OCI-M2 (cell line): Measurements from ENCODE around the gene COL13A1.

Source experiments
- DNase-seq: peaks from one replicate; lab custom pipeline; 2025; ENCODE audit not compliant: unreplicated experiment; lab: John Stamatoyannopoulos, UW

COL13A1 gene

DNA sequence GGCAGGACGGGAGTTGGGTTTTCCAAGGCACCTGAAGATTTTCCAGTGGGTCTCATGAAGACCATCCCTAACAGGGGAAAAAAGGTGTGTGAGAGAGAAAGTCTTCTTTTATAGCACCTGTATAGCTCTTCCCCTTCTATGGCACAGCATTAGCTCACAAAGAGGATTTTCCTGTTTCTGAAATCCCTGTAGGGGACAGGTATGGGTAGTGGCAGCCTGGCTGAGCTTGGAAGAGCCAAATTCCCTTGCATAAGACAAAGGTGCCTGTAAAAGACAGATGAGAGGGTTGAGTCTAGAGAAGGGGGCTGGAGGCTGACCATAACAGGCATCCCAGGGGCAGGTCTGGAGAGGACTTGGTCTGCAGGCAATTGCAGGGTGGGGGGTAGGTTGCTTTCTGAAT lies 63.7 kb downstream of the COL13A1 start:
- no peak for DNase-seq

DNA sequence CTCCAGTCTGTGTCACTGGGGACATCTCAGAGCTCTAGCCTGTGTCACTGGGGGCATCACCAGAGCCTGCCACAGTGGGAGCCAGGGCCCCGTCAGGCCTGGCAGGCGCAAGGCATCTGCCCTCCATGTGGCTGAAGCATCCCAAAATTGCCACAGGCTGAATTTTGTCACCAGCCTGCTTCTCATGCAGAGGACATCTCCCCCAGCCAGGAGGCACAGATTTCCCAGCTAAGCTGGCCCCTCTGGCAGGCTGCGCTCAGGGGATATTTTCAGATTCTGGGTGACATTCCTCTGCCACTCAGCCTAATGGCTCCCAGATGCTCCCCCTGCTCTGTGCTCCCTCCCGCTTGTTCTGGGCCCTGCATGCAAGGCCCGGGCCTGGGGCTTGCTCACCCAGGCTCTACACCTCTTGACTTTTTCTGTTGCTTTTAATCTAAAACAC lies 64.6 kb downstream of the COL13A1 start:
- DNase-seq, result no peak

- DNase-seq, result no peak
Measured at GRCh38 chr10:69866688-69867461, 65.2 kb downstream of the COL13A1 start.

DNA sequence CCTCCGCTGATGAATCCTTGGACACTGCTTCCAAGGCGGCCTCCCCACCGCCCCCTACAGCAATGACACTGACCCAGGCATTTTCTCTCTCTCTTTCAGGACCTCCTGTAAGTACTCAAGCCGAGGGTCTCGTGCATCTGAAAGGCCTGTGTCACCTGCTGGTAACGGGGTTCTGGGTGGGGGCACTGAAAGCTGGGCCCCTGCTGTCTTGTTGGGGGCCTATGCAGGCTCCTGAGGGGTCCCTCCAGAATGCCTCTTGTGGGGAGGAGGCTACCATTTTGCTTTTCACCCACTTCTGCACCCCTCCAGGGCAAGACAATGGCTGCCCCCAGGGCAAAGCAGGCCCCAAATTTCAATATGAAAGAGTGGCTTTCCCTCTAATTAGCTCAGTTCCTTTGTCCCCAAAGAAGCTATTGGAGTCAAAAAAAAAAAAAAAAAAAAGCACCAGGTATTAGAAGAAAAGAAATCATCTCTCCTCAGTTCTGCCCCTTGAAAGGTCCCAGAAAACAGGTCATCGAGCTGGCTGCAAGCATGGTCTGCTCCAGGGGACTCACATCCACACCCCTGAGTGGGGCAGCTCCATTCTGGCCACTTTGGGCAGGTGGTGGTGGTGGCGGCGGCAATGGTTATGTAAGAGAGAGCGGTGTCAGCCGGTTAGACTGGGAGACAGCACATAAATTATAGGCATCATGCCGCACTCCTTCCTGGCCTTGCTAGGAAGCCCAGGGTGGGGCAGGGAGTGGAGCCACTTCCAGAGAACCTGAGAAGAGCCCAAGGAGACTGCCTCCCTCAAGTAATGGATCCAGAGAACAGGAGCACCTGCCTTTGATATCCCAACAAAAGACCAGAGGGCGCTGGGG lies 66.2 kb downstream of the COL13A1 start:
- no peak for DNase-seq

DNA sequence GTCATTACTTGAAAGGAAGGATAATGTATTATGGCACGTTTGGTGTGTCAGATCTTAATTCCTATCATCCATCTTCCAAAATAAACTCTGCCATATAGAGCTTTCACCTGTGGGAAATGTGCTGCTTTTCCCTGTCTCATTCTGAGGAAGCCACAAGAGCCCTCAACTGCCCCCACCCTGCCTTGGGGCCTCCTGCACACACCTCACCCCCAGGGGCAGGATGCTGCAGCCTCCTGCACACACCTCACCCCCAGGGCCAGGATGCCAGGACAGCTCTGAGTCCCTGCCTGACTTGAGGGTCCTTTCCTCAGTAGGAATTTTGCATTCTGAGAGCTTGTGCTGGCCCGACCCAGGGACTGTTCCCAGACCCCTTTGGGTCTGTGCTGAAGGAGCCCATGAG lies 67.1 kb downstream of the COL13A1 start:
- no peak for DNase-seq

DNA sequence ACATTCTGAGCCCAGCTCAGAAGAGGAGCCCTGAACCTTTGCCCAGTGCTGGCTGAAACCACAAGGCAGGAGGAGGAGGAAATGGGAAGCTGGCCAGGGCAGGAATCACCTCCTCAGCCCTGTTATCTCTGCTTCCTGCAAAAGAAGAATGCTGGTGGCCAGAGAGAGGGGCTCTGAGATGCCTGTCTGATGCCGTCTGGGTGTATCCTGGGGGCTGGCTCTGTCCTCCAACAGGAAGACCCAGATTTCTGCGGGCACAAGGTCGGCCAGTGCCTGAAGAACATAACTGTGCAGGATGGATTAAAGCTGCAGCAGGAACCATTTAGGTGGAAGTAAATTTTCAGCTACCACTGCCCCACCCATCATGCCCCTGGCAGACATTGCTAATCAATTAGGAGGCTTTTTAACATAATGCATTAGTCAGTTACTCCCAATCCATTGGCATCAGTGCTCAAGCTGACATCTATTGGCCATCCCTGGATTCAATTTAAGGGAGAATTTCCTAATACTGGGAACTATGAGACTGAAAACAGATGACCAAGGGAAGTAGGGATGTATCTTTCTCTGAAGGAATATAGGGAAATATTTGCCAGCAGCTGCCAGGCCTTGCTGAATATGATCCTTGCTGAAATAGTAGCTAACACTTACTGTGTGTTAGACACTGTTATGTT lies 67.7 kb downstream of the COL13A1 start:
- DNase-seq, result no peak

- no peak for DNase-seq
Measured at GRCh38 chr10:69870591-69870990, 68.9 kb downstream of the COL13A1 start.

- DNase-seq, result no peak
Measured at GRCh38 chr10:69871074-69871473, 69.4 kb downstream of the COL13A1 start.

DNA sequence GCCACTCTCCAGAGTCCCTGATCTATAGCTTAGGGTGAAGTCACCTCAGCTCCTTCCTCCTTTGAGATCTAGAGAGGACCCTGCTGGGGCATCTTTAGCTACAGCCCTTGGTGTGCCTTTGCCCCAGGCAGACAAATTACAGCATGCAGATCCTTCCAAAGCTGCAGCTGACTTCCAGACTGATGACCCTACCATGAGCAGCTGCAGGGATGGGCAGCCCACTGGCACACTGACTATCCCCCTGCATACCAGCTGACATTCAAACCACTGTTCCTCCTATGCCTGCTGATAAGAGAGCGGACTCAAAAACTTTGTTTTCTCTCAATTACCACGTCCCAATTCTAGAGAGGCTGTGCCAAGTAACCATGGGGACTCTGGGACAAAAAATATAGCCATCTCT lies 70.6 kb downstream of the COL13A1 start:
- DNase-seq, result no peak

DNA sequence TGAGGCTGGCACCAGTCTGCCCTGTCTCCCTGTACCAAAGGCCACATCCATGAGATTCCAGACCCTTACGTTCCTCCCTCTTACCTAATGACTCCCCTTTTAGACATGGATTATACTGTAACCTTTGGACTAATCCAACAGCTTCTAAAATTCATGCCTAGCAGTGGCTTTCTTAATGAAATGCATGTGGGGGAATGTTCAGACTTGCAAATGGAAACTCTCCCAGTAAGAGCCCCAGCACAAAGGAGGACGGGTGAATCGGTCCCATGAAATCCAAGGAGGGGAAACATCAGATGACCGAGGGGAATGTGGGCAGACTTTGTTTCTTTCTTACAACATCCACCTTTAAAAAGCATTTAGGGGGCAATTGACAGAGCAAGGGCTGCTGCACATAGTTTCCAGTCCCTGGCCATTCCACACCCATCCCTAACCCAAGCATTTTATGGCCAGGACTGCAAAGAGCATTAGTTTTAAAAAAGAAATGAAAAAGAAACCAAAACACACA lies 71.5 kb downstream of the COL13A1 start:
- no peak for DNase-seq

GRCh38 chr10:69874449-69874848 lies 72.7 kb downstream of the COL13A1 start:
- no peak for DNase-seq

- DNase-seq, result no peak
Measured at GRCh38 chr10:69875856-69876255, 74.2 kb downstream of the COL13A1 start.

DNA sequence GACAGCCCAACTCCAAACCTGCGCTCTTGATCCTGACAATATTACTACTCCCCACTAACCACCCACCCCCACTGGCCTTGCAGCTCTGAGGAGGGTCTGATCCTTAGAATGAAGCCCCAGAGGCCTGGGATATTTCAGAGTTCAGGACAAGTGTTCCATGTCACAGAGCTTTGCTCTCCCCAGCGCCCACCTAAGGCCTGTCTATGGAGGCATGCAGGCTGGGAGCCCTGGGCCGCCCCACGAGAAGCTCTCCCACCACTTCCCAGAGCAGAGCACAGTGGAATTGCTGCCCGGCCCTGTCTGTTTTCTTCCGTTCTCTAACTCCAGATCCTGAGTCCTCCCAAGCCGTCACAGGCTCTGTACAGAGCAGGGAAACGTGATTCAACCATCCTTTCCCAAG lies 74.6 kb downstream of the COL13A1 start:
- DNase-seq, result no peak

GRCh38 chr10:69876931-69877330 lies 75.2 kb downstream of the COL13A1 start:
- no peak for DNase-seq

GRCh38 chr10:69878038-69878437 lies 76.3 kb downstream of the COL13A1 start:
- no peak for DNase-seq

DNA sequence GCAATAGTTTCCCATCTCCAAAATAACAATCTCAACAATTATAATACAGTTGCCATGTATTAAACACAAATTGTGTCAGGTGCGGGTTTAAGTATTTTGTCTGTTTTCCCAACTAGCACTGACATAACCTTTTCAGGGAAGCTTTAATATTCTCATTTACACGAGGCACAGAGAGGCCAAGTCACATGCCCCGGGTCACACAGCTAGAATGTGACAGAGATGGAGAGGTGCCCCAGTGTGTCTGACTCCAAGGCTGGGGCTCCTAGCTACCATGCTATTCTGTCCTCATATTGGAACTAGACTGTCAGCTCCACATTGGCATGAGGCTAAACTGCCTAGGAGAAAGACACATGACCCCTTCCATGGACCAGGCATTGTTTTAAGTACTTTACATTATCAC lies 77.2 kb downstream of the COL13A1 start:
- DNase-seq, result no peak

- DNase-seq, result no peak
Measured at GRCh38 chr10:69879634-69880257, 78.0 kb downstream of the COL13A1 start.

DNA sequence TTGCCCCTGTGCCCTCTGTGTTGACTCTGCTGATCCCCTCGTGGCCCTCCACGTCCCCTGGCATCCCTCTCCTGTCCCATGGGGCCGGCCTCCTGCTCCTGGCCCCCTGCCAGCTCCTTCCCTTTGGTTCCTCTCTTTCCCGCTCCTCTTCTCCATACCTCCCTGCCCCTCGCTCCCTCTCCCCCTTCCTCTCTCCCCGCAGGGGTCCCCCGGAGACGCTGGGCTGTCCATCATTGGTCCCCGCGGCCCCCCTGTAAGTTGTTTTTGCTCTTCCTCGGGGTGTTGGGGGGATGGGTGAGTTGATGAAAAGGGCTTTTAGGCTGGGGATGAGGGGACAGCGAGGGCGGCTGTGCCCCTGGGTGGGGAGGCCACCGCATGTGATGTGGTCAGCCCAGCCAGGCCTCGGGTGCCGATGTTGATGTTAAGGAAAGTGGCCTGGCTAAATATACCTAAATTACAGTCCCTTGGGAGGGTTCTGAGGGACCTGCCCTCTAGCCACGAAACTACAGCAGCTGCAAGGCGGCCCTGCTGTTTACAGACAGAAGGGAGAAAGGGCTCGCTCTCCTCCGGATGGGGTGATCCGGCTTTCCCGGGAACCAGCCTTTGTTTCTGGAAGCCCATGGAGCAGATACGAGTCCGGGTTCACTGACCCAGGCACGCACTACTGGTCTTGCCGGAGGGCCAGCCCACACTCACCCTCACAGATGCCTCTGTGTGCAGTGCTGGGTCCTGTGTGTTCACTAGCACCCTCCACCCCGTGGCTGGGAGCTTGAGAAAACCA lies 78.8 kb downstream of the COL13A1 start:
- DNase-seq, result no peak

DNA sequence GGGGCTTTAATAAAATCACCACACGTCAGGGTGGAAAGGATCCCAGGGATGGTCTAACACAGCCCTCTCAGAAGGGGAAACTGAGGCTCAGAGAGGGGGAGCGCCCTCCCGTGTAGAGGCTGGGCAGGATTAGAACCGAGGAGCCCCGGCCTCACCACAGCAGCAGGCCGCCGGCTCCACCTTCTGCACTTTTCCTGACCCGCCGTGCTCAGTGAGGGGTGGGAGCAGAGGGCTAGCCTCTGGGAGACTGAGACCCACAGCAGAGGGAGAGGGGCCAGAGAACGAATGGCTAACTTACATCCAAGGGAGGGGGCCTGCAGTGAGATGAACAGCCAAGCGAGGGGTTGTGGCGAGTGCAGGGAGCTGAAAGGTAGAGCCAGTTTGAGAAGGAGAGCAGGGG lies 79.5 kb downstream of the COL13A1 start:
- DNase-seq, result no peak

DNA sequence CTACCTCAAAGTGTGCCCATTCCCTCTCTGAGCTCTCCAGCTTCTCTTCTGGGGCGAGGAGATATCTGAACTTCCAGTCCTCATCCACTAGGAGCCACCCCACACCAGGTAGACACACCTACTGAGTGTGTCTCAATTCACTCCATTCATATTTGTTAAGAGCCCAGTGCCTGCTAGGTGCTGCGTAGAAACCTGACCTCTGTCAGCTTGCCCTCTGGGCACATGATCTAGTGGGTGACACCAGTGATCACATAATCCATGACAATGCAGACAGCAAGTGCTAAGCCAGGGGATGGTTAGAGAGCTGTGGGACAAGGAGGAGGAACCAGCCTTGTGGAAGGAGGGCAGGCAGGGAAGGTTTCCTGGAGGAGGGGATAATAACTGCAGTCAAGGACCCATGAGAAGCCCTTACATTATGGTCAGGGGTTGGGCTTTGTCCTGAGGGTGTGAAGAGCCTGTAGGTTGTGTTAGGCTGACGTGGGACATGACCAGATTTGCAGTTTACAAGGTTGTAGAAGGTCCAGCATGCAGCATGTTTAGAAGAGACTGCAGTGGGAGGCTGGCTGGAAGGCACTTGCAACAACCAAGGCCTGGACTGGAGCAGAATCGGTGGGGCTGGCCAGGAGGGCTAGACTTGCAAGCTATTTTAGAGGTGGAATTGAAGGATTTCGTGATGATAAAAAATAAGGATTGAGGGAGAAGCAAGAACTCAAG lies 81.8 kb downstream of the COL13A1 start:
- DNase-seq, result no peak
